ENCODE measurements around the gene PCA3.

GRCh38 chr9:76756941-76757673 is 7.1 kb upstream of the PCA3 start:
- TF ChIP-seq CTCF (IDR thresholded peaks at IDR 0.05) (no peak), POLR2A (IDR thresholded peaks at IDR 0.05) (no peak)
